Liver (tissue), 3 donors: Measurements from ENCODE around the gene ACSL3.

Source experiments
- EGR1 ChIP-seq, 2 donors: IDR thresholded peaks; 2 replicates each; pipeline ENCODE4 v1.6.1; 2016 to 2018; ENCODE audit warnings: antibody characterized with exemption in 2 of 2, low read depth in 2 of 2
- GABPA ChIP-seq, 2 donors: IDR thresholded peaks in 1 of 2; conservative IDR thresholded peaks in 1 of 2; 2 replicates each; pipeline ENCODE4 v1.6.1; 2016; ENCODE audit warnings: antibody characterized with exemption in 2 of 2, mild to moderate bottlenecking in 1 of 2, moderate library complexity in 1 of 2
- RAD21 ChIP-seq, 2 donors: IDR thresholded peaks; 2 replicates each; pipeline ENCODE4 v1.6.1; 2016; ENCODE audit warnings: antibody characterized with exemption in 2 of 2, mild to moderate bottlenecking in 2 of 2
- REST ChIP-seq: IDR thresholded peaks from 2 replicates; pipeline ENCODE4 v1.6.1; 2016; ENCODE audit warnings: antibody characterized with exemption, mild to moderate bottlenecking
- YY1 ChIP-seq: IDR thresholded peaks from 2 replicates; pipeline ENCODE4 v1.6.1; 2016; ENCODE audit warnings: antibody characterized with exemption, mild to moderate bottlenecking
- TF ChIP-seq, protein P1 (sequence below): fragments of 150-350 bp; IDR thresholded peaks from 2 replicates; pipeline ENCODE4 v1.5.1; 2017; ENCODE audit warnings: improper control_type of control experiment, low read depth, low read length; ENCODE audit not compliant: missing input control
- TF ChIP-seq, protein P2 (sequence below): IDR thresholded peaks from 2 replicates; pipeline ENCODE4 v1.6.1; 2016; ENCODE audit warnings: antibody characterized with exemption
- donor health status: healthy.
- donor health status: healthy.

- TF ChIP-seq, protein P1, sequence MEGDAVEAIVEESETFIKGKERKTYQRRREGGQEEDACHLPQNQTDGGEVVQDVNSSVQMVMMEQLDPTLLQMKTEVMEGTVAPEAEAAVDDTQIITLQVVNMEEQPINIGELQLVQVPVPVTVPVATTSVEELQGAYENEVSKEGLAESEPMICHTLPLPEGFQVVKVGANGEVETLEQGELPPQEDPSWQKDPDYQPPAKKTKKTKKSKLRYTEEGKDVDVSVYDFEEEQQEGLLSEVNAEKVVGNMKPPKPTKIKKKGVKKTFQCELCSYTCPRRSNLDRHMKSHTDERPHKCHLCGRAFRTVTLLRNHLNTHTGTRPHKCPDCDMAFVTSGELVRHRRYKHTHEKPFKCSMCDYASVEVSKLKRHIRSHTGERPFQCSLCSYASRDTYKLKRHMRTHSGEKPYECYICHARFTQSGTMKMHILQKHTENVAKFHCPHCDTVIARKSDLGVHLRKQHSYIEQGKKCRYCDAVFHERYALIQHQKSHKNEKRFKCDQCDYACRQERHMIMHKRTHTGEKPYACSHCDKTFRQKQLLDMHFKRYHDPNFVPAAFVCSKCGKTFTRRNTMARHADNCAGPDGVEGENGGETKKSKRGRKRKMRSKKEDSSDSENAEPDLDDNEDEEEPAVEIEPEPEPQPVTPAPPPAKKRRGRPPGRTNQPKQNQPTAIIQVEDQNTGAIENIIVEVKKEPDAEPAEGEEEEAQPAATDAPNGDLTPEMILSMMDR, result no peak
- TF ChIP-seq, protein P2, sequence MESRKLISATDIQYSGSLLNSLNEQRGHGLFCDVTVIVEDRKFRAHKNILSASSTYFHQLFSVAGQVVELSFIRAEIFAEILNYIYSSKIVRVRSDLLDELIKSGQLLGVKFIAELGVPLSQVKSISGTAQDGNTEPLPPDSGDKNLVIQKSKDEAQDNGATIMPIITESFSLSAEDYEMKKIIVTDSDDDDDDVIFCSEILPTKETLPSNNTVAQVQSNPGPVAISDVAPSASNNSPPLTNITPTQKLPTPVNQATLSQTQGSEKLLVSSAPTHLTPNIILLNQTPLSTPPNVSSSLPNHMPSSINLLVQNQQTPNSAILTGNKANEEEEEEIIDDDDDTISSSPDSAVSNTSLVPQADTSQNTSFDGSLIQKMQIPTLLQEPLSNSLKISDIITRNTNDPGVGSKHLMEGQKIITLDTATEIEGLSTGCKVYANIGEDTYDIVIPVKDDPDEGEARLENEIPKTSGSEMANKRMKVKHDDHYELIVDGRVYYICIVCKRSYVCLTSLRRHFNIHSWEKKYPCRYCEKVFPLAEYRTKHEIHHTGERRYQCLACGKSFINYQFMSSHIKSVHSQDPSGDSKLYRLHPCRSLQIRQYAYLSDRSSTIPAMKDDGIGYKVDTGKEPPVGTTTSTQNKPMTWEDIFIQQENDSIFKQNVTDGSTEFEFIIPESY, result no peak
- TF ChIP-seq REST (no peak), YY1 (no peak), EGR1 (IDR thresholded peaks at IDR 0.05; ENCODE audit: low read depth in 2 of 2) (no peak), GABPA (IDR thresholded peaks at IDR 0.05 in 1 of 2, conservative IDR thresholded peaks at IDR 0.05 in 1 of 2) (no peak), RAD21 (IDR thresholded peaks at IDR 0.05) (no peak)
These were observed 91.4 kb downstream of the ACSL3 start for GRCh38 chr2:222952204-222952603.
